Osteoblast (primary cell): ENCODE data around the gene POLR2J. TPM values are rescaled to one million over a fixed set of nuclear protein-coding genes. Genes with fewer than 3 reads are reported as not detected.

Source experiments
- total RNA-seq: library from RNA; depleted of rRNA; stranded (reverse); fragments of >200 nt; gene quantifications from 2 replicates; pipeline ENCODE4 v1.2.3, GENCODE V29; 2012

The POLR2J gene
- total RNA-seq, 1 donor: 27.9 TPM

Other genes with a start within 250 kb of the POLR2J start
- gene SH2B2, start 192.1 kb downstream of the POLR2J start, total RNA-seq: 2.1 and 2.2 TPM in 2 replicates
- not detected in 2 replicates for gene SPDYE6, start 122.5 kb downstream of the POLR2J start, total RNA-seq
- 14.5 and 16.5 TPM in 2 replicates for gene PRKRIP1, start 82.6 kb downstream of the POLR2J start, total RNA-seq
- 44.2 and 57.5 TPM in 2 replicates for gene ORAI2, start 45.3 kb downstream of the POLR2J start, total RNA-seq
- gene ALKBH4, start 14.1 kb downstream of the POLR2J start, total RNA-seq: 13.6 and 16.3 TPM in 2 replicates
- 20.0 and 24.2 TPM in 2 replicates for gene LRWD1, start 13.9 kb downstream of the POLR2J start, total RNA-seq
- 1.8 and 3.3 TPM in 2 replicates for gene RASA4B, start 38.9 kb upstream of the POLR2J start, total RNA-seq
- 0.36 and 4.7 TPM in 2 replicates for gene UPK3BL2, start 64.8 kb upstream of the POLR2J start, total RNA-seq
- not detected in 2 replicates for gene SPDYE2, start 72.3 kb upstream of the POLR2J start, total RNA-seq
- 23.9 and 44.2 TPM in 2 replicates for gene POLR2J3, start 93.7 kb upstream of the POLR2J start, total RNA-seq
- gene RASA4, start 137.8 kb upstream of the POLR2J start, total RNA-seq: 8.8 and 9.8 TPM in 2 replicates
- 4.7 and 13.8 TPM in 2 replicates for gene UPK3BL1, start 163.9 kb upstream of the POLR2J start, total RNA-seq
- not detected in 2 replicates for gene SPDYE2B, start 171.4 kb upstream of the POLR2J start, total RNA-seq
- 2.5 and 8.3 TPM in 2 replicates for gene POLR2J2, start 192.7 kb upstream of the POLR2J start, total RNA-seq